ENCODE results near the gene EPHX1. TPM values are rescaled to one million over a fixed set of nuclear protein-coding genes. Genes with fewer than 3 reads are reported as not detected.

Gene EPHX1
- total RNA-seq, 1 experiment from 2014 or later = 4.6 TPM

Other genes starting within 250 kb of the EPHX1 start
- 108 and 149 TPM in 2 replicates for gene ENAH, start 157.0 kb upstream of the EPHX1 start, total RNA-seq (2014; rRNA removed; shearing (Covaris generic))
- gene SRP9, start 32.3 kb upstream of the EPHX1 start, total RNA-seq (2014; rRNA removed; shearing (Covaris generic)) = 363 and 488 TPM in 2 replicates
- 3.1 and 4.5 TPM in 2 replicates for gene TMEM63A, start 72.3 kb downstream of the EPHX1 start, total RNA-seq (2014; rRNA removed; shearing (Covaris generic))
- not detected in 2 replicates for gene LEFTY1, start 79.0 kb downstream of the EPHX1 start, total RNA-seq (2014; rRNA removed; shearing (Covaris generic))
- gene PYCR2, start 114.1 kb downstream of the EPHX1 start, total RNA-seq (2014; rRNA removed; shearing (Covaris generic)) = 47.4 and 51.8 TPM in 2 replicates
- gene LEFTY2, start 131.1 kb downstream of the EPHX1 start, total RNA-seq (2014; rRNA removed; shearing (Covaris generic)) = not detected in 2 replicates
- 21.0 and 22.5 TPM in 2 replicates for gene SDE2, start 189.2 kb downstream of the EPHX1 start, total RNA-seq (2014; rRNA removed; shearing (Covaris generic))